8988T (cell line): ENCODE measurements around the gene ZNF3.
A peak's percentile ranks its signal among the peaks of the same experiment; 100 is the strongest.

Experiments
- DNase-seq: peaks from one replicate; pipeline ENCODE4 v3.0.0; 2011

The ZNF3 gene

GRCh38 chr7:100044718-100045117 lies 36.8 kb downstream of the ZNF3 start:
- DNase-seq, result peak; percentile 37

- no peak for DNase-seq
These were observed 40.9 kb downstream of the ZNF3 start for GRCh38 chr7:100040575-100040974.

GRCh38 chr7:100038326-100038725 lies 43.2 kb downstream of the ZNF3 start:
- DNase-seq, result no peak

- DNase-seq, result no peak
These were observed 45.6 kb downstream of the ZNF3 start for GRCh38 chr7:100035876-100036275.

GRCh38 chr7:100034871-100035510 lies 46.5 kb downstream of the ZNF3 start:
- no peak for DNase-seq

- DNase-seq, result no peak
These were observed 48.0 kb downstream of the ZNF3 start for GRCh38 chr7:100033526-100033925.

- no peak for DNase-seq
These were observed 51.9 kb downstream of the ZNF3 start for GRCh38 chr7:100029596-100029995.

- DNase-seq, result no peak
These were observed 54.3 kb downstream of the ZNF3 start for GRCh38 chr7:100027197-100027596.

- no peak for DNase-seq
These were observed 57.4 kb downstream of the ZNF3 start for GRCh38 chr7:100024020-100024619.

- DNase-seq, result no peak
These were observed 58.0 kb downstream of the ZNF3 start for GRCh38 chr7:100023526-100023925.

- no peak for DNase-seq
These were observed 58.9 kb downstream of the ZNF3 start for GRCh38 chr7:100022621-100023020.

- no peak for DNase-seq
These were observed 60.2 kb downstream of the ZNF3 start for GRCh38 chr7:100021297-100021696.
